PC-3 (cell line): ENCODE results near the gene GPR37L1. TPM values are rescaled to one million over a fixed set of nuclear protein-coding genes. Genes with fewer than 3 reads are reported as not detected.

Experiments used
- ATAC-seq: fragments of 200-7000 bp; cut with Tn5 transposase; 2 replicates; pipeline ENCODE4 v1.9.1; 2020; ENCODE audit warnings: mild to moderate bottlenecking, moderate library complexity
- BruUV-seq: library from RNA; stranded (reverse); fragments of 400-500 nt; replicated peaks from 2 replicates; lab custom pipeline; 2021; lab: Mats Ljungman, UMichigan
- CTCF ChIA-PET: fragments of 300-600 bp; sonication (Branson Sonifier 250); formaldehyde crosslinking; loops from one replicate; lab custom pipeline; 2022; ENCODE audit warnings: antibody characterized with exemption; lab: Charles Lee
- POLR2A ChIA-PET: fragments of 300-600 bp; sonication (Branson Sonifier 250); formaldehyde crosslinking; loops from one replicate; lab custom pipeline; 2022; ENCODE audit warnings: antibody characterized with exemption; ENCODE audit not compliant: unreplicated experiment; lab: Charles Lee
- DNase-seq: peaks from one replicate; pipeline ENCODE4 v3.0.0-alpha.2; 2015
- H2AFZ ChIP-seq: fragments of 300-600 bp; sonication (generic); 2 replicates; pipeline ENCODE4 v1.6.0; 2016; ENCODE audit warnings: antibody characterized with exemption, low read length
- H3F3A ChIP-seq: fragments of 300-600 bp; sonication (generic); one replicate; pipeline ENCODE4 v1.6.0; 2017; ENCODE audit warnings: antibody characterized with exemption, low read length, control low read depth, mild to moderate bottlenecking; ENCODE audit not compliant: unreplicated experiment
- H3K27ac ChIP-seq: fragments of 300-600 bp; sonication (generic); 2 replicates; pipeline ENCODE4 v1.5.1; 2016; ENCODE audit warnings: mild to moderate bottlenecking, low read length
- H3K27me3 ChIP-seq: fragments of 300-600 bp; sonication (generic); 2 replicates; pipeline ENCODE4 v1.6.1; 2016; ENCODE audit warnings: low read length, mixed read lengths
- H3K36me3 ChIP-seq: fragments of 300-600 bp; sonication (generic); 2 replicates; pipeline ENCODE4 v1.6.1; 2016; ENCODE audit warnings: low read depth, mixed run types, low read length, mixed read lengths
- H3K4me1 ChIP-seq: fragments of 300-600 bp; sonication (generic); 2 replicates; pipeline ENCODE4 v1.5.1; 2016; ENCODE audit warnings: low read length; ENCODE audit not compliant: insufficient read depth
- H3K4me2 ChIP-seq: fragments of 300-600 bp; sonication (generic); 2 replicates; pipeline ENCODE4 v1.6.0; 2016; ENCODE audit warnings: low read length
- H3K4me3 ChIP-seq: fragments of 300-600 bp; sonication (generic); 2 replicates; pipeline ENCODE4 v1.5.1; 2016; ENCODE audit warnings: mild to moderate bottlenecking, low read length, mixed read lengths
- H3K79me2 ChIP-seq: fragments of 300-600 bp; sonication (generic); 2 replicates; pipeline ENCODE4 v1.6.1; 2017; ENCODE audit warnings: low read length, mixed read lengths
- H3K9ac ChIP-seq: fragments of 300-600 bp; sonication (generic); 2 replicates; pipeline ENCODE4 v1.6.0; 2016; ENCODE audit warnings: mild to moderate bottlenecking, low read length
- H3K9me2 ChIP-seq: fragments of 300-600 bp; sonication (generic); replicated peaks from 2 replicates; pipeline ENCODE4 v1.6.1; 2016; ENCODE audit warnings: mixed run types, low read length, mixed read lengths
- H3K9me3 ChIP-seq: fragments of 300-600 bp; sonication (generic); 2 replicates; pipeline ENCODE4 v1.6.1; 2016; ENCODE audit warnings: low read length, mixed read lengths
- H4K20me1 ChIP-seq: fragments of 300-600 bp; sonication (generic); 2 replicates; pipeline ENCODE4 v1.6.1; 2016; ENCODE audit warnings: low read length, mixed read lengths
- CTCF ChIP-seq: fragments of 300-600 bp; sonication (generic); conservative IDR thresholded peaks from 2 replicates; pipeline ENCODE4 v1.5.1; 2017; ENCODE audit warnings: antibody characterized with exemption, low read depth, mild to moderate bottlenecking, low read length
- EZH2 ChIP-seq: fragments of 300-600 bp; sonication (generic); IDR thresholded peaks from one replicate; pipeline ENCODE4 v1.6.1; 2017; ENCODE audit warnings: antibody characterized with exemption, mild to moderate bottlenecking, low read length; ENCODE audit not compliant: unreplicated experiment
- EZH2phosphoT487 ChIP-seq: fragments of 300-600 bp; sonication (generic); IDR thresholded peaks from 2 replicates; pipeline ENCODE4 v1.6.1; 2018; ENCODE audit warnings: mild to moderate bottlenecking, antibody characterized with exemption, low read length, borderline replicate concordance
- intact Hi-C: fragments of 100-400 bp; cut with micrococcal nuclease; formaldehyde crosslinking; loops from 2 replicates; pipeline ENCODE4 v1.9.0; 2023
- total RNA-seq: library from RNA; depleted of rRNA; stranded (reverse); fragments of >200 nt; gene quantifications from 2 replicates; pipeline ENCODE4 v1.2.3, GENCODE V29; 2014

Gene GPR37L1
- total RNA-seq, 1 experiment from 2014 or later, result 0.04 TPM

GRCh38 chr1:202171292-202172014, 48.7 kb downstream of the GPR37L1 start:
- H3F3A ChIP-seq, result no peaks in the 10 kb centered on the region
- no peak overlapping the region for H3K4me2 ChIP-seq
- H2AFZ ChIP-seq, result no peak overlapping the region
- ATAC-seq (no peak), DNase-seq (no peak)
- H3K4me1 ChIP-seq, result no peaks in the 10 kb centered on the region
- no peak overlapping the region for H3K9ac ChIP-seq
- H4K20me1 ChIP-seq, result no peaks in the 10 kb centered on the region
- H3K9me2 ChIP-seq, result no peaks in the 10 kb centered on the region
- BruUV-seq, result no TSS peak
- no peaks in the 10 kb centered on the region for H3K9me3 ChIP-seq
- CTCF ChIA-PET, result no interaction called here
- H3K27ac ChIP-seq, result no peak overlapping the region
- intact Hi-C loops, result no loop called here
- TF ChIP-seq CTCF (no peak), EZH2phosphoT487 (no peak), EZH2 (no peak)
- no peaks in the 10 kb centered on the region for H3K79me2 ChIP-seq
- H3K4me3 ChIP-seq, result no peak overlapping the region
- no peaks in the 10 kb centered on the region for H3K27me3 ChIP-seq
- POLR2A ChIA-PET, result no interaction called here
- no peaks in the 10 kb centered on the region for H3K36me3 ChIP-seq

GRCh38 chr1:202172015-202172355, 49.3 kb downstream of the GPR37L1 start:
- ChIA-PET POLR2A (no interaction called here), CTCF (no interaction called here)
- no peaks in the 10 kb centered on the region for H3K9me3 ChIP-seq
- TF ChIP-seq CTCF, result no peak
- TF ChIP-seq EZH2, result no peak
- TF ChIP-seq EZH2phosphoT487, result no peak
- no peaks in the 10 kb centered on the region for H3K4me1 ChIP-seq
- no TSS peak for BruUV-seq
- H4K20me1 ChIP-seq, result no peaks in the 10 kb centered on the region
- no peaks in the 10 kb centered on the region for H3K36me3 ChIP-seq
- intact Hi-C loops, result no loop called here
- H3K79me2 ChIP-seq, result no peaks in the 10 kb centered on the region
- no peak overlapping the region for H3K27ac ChIP-seq
- DNase-seq (no peak), ATAC-seq (no peak)
- H3F3A ChIP-seq, result no peaks in the 10 kb centered on the region
- no peaks in the 10 kb centered on the region for H3K27me3 ChIP-seq
- no peak overlapping the region for H3K4me3 ChIP-seq
- H3K9ac ChIP-seq, result no peak overlapping the region
- no peaks in the 10 kb centered on the region for H3K9me2 ChIP-seq
- H2AFZ ChIP-seq, result no peak overlapping the region
- no peak overlapping the region for H3K4me2 ChIP-seq

DNA sequence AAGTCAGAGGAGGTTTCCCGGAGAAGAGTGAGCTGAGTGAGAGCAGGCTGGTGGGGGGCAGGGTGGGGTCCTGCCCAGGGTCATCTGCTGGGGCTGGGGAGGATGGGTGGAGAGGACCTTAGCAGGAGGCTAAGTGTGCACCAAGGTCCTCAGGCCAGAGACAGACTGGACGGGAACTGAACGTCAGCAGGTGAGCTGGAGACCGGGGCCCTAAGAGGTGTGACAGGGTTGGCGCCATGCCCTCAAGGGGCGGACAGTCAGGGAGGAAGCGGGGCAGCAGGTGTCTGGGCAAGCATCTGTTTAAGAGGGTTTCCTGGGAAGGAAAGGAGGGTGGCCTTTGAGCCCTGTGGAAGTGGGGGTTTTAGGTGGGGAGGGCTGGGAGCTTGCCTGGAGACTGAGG, 51.3 kb downstream of the GPR37L1 start:
- DNase-seq, result no peak
- H3K27me3 ChIP-seq, result no peaks in the 10 kb centered on the region
- H3K4me3 ChIP-seq, result no peak overlapping the region
- no peaks in the 10 kb centered on the region for H3K36me3 ChIP-seq
- ChIA-PET POLR2A (no interaction called here), CTCF (no interaction called here)
- no peak overlapping the region for H3K27ac ChIP-seq
- no peak overlapping the region for H2AFZ ChIP-seq
- H3K9ac ChIP-seq, result no peak overlapping the region
- H4K20me1 ChIP-seq, result no peaks in the 10 kb centered on the region
- no peak for TF ChIP-seq EZH2phosphoT487
- no peak for TF ChIP-seq EZH2
- TF ChIP-seq CTCF, result no peak
- ATAC-seq, result no peak
- H3K4me2 ChIP-seq, result no peak overlapping the region
- H3K9me3 ChIP-seq, result no peaks in the 10 kb centered on the region
- intact Hi-C loops, result no loop called here
- H3F3A ChIP-seq, result no peaks in the 10 kb centered on the region
- BruUV-seq, result no TSS peak
- H3K79me2 ChIP-seq, result no peaks in the 10 kb centered on the region
- H3K9me2 ChIP-seq, result no peaks in the 10 kb centered on the region
- H3K4me1 ChIP-seq, result no peaks in the 10 kb centered on the region
